ENCODE data around the gene XXYLT1.
A peak's percentile ranks its signal among the peaks of the same experiment; 100 is the strongest.

XXYLT1 gene

GRCh38 chr3:195172896-195173295 is 98.1 kb downstream of the XXYLT1 start:
- TF ChIP-seq, protein P1, sequence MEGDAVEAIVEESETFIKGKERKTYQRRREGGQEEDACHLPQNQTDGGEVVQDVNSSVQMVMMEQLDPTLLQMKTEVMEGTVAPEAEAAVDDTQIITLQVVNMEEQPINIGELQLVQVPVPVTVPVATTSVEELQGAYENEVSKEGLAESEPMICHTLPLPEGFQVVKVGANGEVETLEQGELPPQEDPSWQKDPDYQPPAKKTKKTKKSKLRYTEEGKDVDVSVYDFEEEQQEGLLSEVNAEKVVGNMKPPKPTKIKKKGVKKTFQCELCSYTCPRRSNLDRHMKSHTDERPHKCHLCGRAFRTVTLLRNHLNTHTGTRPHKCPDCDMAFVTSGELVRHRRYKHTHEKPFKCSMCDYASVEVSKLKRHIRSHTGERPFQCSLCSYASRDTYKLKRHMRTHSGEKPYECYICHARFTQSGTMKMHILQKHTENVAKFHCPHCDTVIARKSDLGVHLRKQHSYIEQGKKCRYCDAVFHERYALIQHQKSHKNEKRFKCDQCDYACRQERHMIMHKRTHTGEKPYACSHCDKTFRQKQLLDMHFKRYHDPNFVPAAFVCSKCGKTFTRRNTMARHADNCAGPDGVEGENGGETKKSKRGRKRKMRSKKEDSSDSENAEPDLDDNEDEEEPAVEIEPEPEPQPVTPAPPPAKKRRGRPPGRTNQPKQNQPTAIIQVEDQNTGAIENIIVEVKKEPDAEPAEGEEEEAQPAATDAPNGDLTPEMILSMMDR (IDR thresholded peaks at IDR 0.05; ENCODE audit: insufficient read depth, low read depth, low read length, missing control alignments) = no peak
- no peak for DNase-seq (ENCODE audit: low read depth)
- no peak overlapping the region for H3K4me3 ChIP-seq (ENCODE audit: low read length)

GRCh38 chr3:195172039-195172684 is 98.8 kb downstream of the XXYLT1 start:
- TF ChIP-seq, protein P1 (IDR thresholded peaks at IDR 0.05; ENCODE audit: insufficient read depth, low read depth, low read length, missing control alignments) = no peak
- no peak overlapping the region for H3K4me3 ChIP-seq (ENCODE audit: low read length)
- DNase-seq (ENCODE audit: low read depth) = no peak

GRCh38 chr3:195171093-195171873 is 99.7 kb downstream of the XXYLT1 start:
- DNase-seq (ENCODE audit: low read depth) = no peak
- H3K4me3 ChIP-seq (ENCODE audit: low read length) = no peak overlapping the region
- TF ChIP-seq, protein P1 (IDR thresholded peaks at IDR 0.05; ENCODE audit: insufficient read depth, low read depth, low read length, missing control alignments) = no peak

- DNase-seq (ENCODE audit: low read depth) = no peak
- TF ChIP-seq, protein P1 (IDR thresholded peaks at IDR 0.05; ENCODE audit: insufficient read depth, low read depth, low read length, missing control alignments) = no peak
- H3K4me3 ChIP-seq (ENCODE audit: low read length) = no peak overlapping the region
Measured at GRCh38 chr3:195170496-195170895, 100.5 kb downstream of the XXYLT1 start.

DNA sequence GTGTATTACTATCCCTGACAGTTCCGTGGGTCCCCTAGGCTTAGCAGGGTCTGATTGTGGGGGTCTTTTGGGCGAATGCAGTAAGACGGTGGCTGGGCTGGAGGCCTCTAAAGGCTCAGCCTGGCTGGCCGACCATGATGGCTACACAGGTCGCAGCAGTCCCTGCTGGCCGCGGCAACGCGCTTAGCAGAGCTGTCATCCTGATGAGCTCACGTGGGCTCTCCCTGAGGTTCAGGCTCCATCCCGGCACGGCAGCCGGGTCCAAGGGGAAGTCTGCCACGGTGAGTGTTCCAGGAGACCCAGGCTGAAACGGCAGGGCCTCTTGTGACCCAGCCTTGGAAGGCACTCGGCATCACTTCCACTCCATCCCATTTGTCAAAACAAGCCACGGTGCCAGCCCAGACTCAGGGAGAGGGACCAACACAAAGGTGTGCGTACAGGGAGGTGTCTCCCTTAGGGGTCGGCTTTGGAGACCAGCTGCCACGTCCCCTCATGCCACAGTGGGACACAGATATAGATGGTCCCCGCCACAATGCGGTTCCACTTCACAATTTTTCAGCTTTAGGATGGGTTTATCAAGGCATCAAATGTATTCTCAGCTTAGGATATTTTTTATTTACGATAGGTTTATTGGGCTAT is 101.8 kb downstream of the XXYLT1 start:
- TF ChIP-seq, protein P1 (IDR thresholded peaks at IDR 0.05; ENCODE audit: insufficient read depth, low read depth, low read length, missing control alignments) = no peak
- DNase-seq (ENCODE audit: low read depth) = no peak

GRCh38 chr3:195168009-195168762 is 102.8 kb downstream of the XXYLT1 start:
- no peak overlapping the region for H3K4me3 ChIP-seq (ENCODE audit: low read length)
- TF ChIP-seq, protein P1 (IDR thresholded peaks at IDR 0.05; ENCODE audit: insufficient read depth, low read depth, low read length, missing control alignments) = no peak
- peak; percentile 82 for DNase-seq (ENCODE audit: low read depth)

More for the DNA sequence above, 101.8 kb downstream of the XXYLT1 start:
- no peak overlapping the region for H3K4me3 ChIP-seq (ENCODE audit: low read length)
